ENCODE results near the gene SCAP.

The SCAP gene

DNA sequence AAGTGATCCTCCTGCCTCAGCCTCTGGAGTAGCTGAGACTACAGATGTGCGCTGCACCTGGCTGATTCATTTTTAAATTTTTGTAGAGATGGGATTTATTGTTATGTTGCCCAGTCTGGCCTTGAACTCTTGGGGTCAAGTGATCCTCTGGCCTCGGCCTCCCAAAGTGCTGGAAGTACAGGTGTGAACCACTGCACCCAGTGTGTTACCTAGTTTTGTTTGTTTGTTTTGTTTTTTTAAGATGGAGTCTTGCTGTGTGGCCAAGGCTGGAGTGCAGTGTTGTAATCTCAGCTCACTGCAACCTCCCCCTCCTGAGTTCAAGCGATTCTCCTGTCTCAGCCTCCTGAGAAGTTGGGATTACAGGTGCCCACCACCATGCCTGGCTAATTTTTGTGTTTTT, 82.8 kb downstream of the SCAP start:
- no peak overlapping the region for H3K4me3 ChIP-seq (ENCODE audit: low read depth, low read length)
- in situ Hi-C loops (cut with HindIII; ENCODE audit: low sequenced_read_pairs), result no loop called here
- TF ChIP-seq, protein P1, sequence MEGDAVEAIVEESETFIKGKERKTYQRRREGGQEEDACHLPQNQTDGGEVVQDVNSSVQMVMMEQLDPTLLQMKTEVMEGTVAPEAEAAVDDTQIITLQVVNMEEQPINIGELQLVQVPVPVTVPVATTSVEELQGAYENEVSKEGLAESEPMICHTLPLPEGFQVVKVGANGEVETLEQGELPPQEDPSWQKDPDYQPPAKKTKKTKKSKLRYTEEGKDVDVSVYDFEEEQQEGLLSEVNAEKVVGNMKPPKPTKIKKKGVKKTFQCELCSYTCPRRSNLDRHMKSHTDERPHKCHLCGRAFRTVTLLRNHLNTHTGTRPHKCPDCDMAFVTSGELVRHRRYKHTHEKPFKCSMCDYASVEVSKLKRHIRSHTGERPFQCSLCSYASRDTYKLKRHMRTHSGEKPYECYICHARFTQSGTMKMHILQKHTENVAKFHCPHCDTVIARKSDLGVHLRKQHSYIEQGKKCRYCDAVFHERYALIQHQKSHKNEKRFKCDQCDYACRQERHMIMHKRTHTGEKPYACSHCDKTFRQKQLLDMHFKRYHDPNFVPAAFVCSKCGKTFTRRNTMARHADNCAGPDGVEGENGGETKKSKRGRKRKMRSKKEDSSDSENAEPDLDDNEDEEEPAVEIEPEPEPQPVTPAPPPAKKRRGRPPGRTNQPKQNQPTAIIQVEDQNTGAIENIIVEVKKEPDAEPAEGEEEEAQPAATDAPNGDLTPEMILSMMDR (IDR thresholded peaks at IDR 0.05; ENCODE audit: low read depth, low read length, missing control alignments), result no peak
- DNase-seq (ENCODE audit: low read depth), result no peak

- no peak for DNase-seq (ENCODE audit: low read depth)
- H3K4me3 ChIP-seq (ENCODE audit: low read depth, low read length), result no peak overlapping the region
- in situ Hi-C loops (cut with HindIII; ENCODE audit: low sequenced_read_pairs), result no loop called here
- TF ChIP-seq, protein P1 (IDR thresholded peaks at IDR 0.05; ENCODE audit: low read depth, low read length, missing control alignments), result no peak
Observed at GRCh38 chr3:47385796-47386195, 89.9 kb downstream of the SCAP start.

- in situ Hi-C loops (cut with HindIII; ENCODE audit: low sequenced_read_pairs), result no loop called here
- DNase-seq (ENCODE audit: low read depth), result no peak
- TF ChIP-seq, protein P1 (IDR thresholded peaks at IDR 0.05; ENCODE audit: low read depth, low read length, missing control alignments), result no peak
- H3K4me3 ChIP-seq (ENCODE audit: low read depth, low read length), result no peak overlapping the region
Observed at GRCh38 chr3:47385007-47385406, 90.7 kb downstream of the SCAP start.

GRCh38 chr3:47384425-47384824, 91.3 kb downstream of the SCAP start:
- no peak for DNase-seq (ENCODE audit: low read depth)
- in situ Hi-C loops (cut with HindIII; ENCODE audit: low sequenced_read_pairs), result no loop called here
- TF ChIP-seq, protein P1 (IDR thresholded peaks at IDR 0.05; ENCODE audit: low read depth, low read length, missing control alignments), result no peak
- H3K4me3 ChIP-seq (ENCODE audit: low read depth, low read length), result no peak overlapping the region

GRCh38 chr3:47381317-47382157, 94.2 kb downstream of the SCAP start:
- in situ Hi-C loops (cut with HindIII; ENCODE audit: low sequenced_read_pairs), result no loop called here
- TF ChIP-seq, protein P1 (IDR thresholded peaks at IDR 0.05; ENCODE audit: low read depth, low read length, missing control alignments), result no peak
- peak; percentile 66 for DNase-seq (ENCODE audit: low read depth)
- H3K4me3 ChIP-seq (ENCODE audit: low read depth, low read length), result peak overlapping the region; percentile 70

DNA sequence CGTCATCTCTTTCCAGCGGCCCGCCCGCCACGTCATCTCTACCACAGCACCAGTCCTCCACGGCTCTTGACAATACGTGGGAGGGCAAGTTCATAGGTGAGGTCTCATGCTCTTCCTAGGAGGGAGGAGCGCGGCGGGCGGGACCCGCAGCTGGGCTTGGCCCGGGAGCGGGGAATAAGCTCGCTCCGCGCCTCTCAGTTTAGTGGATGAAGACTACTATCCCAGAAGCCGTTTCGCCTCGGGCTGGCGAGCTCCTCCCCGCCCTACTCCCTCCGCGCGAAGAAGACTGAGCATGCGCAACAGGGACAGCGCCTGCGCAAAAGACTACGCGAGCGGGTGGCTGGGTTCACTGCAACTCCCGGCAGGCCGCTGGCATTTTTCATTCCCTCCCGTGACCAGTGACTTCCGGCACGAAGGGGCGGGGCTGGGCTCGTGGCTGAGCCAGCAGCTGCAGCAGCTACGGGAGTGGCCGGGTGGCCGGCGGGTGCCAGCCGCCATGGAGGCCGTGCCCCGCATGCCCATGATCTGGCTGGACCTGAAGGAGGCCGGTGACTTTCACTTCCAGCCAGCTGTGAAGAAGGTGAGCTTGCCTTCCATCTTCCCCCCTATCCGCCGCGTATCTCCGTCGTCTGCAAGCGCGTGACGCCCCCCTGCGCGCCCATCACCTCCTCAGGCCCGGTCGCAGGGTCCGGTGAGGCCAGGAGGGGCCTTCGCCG, 95.0 kb downstream of the SCAP start, which contains the start of gene PTPN23:
TSS of gene PTPN23 (plus strand) at position 421 of the 716 bp plus-strand sequence. CDS start at position 497, 76 bp downstream.
- TF ChIP-seq, protein P1 (IDR thresholded peaks at IDR 0.05; ENCODE audit: low read depth, low read length, missing control alignments), result no peak
- in situ Hi-C loops (cut with HindIII; ENCODE audit: low sequenced_read_pairs), result no loop called here
- peak within 1 kb of the TSS; percentile 70 for H3K4me3 ChIP-seq (ENCODE audit: low read depth, low read length)
- peak; percentile 97 for DNase-seq (ENCODE audit: low read depth)
